IMR-90 (cell line): Measurements from ENCODE around the gene CRTC1. TPM values are rescaled to one million over a fixed set of nuclear protein-coding genes. Genes with fewer than 3 reads are reported as not detected.

Source experiments
- ATAC-seq: fragments of 200-7000 bp; cut with Tn5 transposase; 2 replicates; pipeline ENCODE4 v1.9.1; 2020; ENCODE audit warnings: low read depth, mild to moderate bottlenecking, moderate library complexity
- BruUV-seq: library from RNA; stranded (reverse); fragments of 400-500 nt; replicated peaks from 2 replicates; lab custom pipeline; 2021; lab: Mats Ljungman, UMichigan
- CTCF ChIA-PET: fragments of 300-600 bp; formaldehyde crosslinking; extraction: SDS; loops from one replicate; lab custom pipeline; 2021; ENCODE audit warnings: antibody characterized with exemption; lab: Yijun Ruan, JAX
- POLR2A ChIA-PET: fragments of 300-600 bp; sonication (Branson Sonifier 250); formaldehyde crosslinking; loops from one replicate; lab custom pipeline; 2022; ENCODE audit warnings: antibody characterized with exemption; ENCODE audit not compliant: unreplicated experiment; lab: Charles Lee
- DNase-seq: peaks from one replicate; pipeline ENCODE4 v3.0.0; 2013
- H2AFZ ChIP-seq: replicated peaks from 2 replicates; pipeline ENCODE3; 2013; ENCODE audit warnings: low read length, mild to moderate bottlenecking; ENCODE audit not compliant: poor library complexity
- H2AK5ac ChIP-seq: 2 replicates; pipeline ENCODE4 v1.6.1; 2013; ENCODE audit warnings: low read depth, low read length, inconsistent platforms
- H2AK9ac ChIP-seq: replicated peaks from 2 replicates; pipeline ENCODE3; 2013; ENCODE audit warnings: mild to moderate bottlenecking, low read depth, low read length, moderate library complexity; ENCODE audit not compliant: poor library complexity
- H2BK120ac ChIP-seq: 2 replicates; pipeline ENCODE4 v1.6.1; 2013; ENCODE audit warnings: low read depth, low read length, inconsistent platforms
- H2BK15ac ChIP-seq: 3 replicates; pipeline ENCODE4 v1.6.1; 2013; ENCODE audit warnings: low read depth, low read length, inconsistent platforms
- H2BK20ac ChIP-seq: 2 replicates; pipeline ENCODE4 v1.6.1; 2013; ENCODE audit warnings: low read depth, mild to moderate bottlenecking, inconsistent platforms, low read length, moderate library complexity
- H2BK5ac ChIP-seq: 2 replicates; pipeline ENCODE4 v1.6.1; 2013; ENCODE audit warnings: mild to moderate bottlenecking, low read depth, low read length, inconsistent platforms; ENCODE audit not compliant: poor library complexity, severe bottlenecking
- H3K14ac ChIP-seq: replicated peaks from 2 replicates; pipeline ENCODE4 v1.6.1; 2013; ENCODE audit warnings: low read depth, low read length, inconsistent platforms
- H3K18ac ChIP-seq: 2 replicates; pipeline ENCODE4 v1.6.1; 2013; ENCODE audit warnings: low read depth, low read length, control low read depth
- H3K23ac ChIP-seq: 2 replicates; pipeline ENCODE4 v1.6.1; 2013; ENCODE audit warnings: low read depth, low read length, inconsistent platforms
- H3K27ac ChIP-seq: 2 replicates; pipeline ENCODE4 v1.5.1; 2013; ENCODE audit warnings: mild to moderate bottlenecking, control low read depth, low read length; ENCODE audit not compliant: insufficient read depth
- H3K27me3 ChIP-seq: 2 replicates; pipeline ENCODE4 v1.6.1; 2013; ENCODE audit warnings: low read length; ENCODE audit not compliant: control insufficient read depth, insufficient read depth
- H3K36me3 ChIP-seq: 2 replicates; pipeline ENCODE4 v1.6.1; 2013; ENCODE audit warnings: low read length, mixed read lengths; ENCODE audit not compliant: control insufficient read depth, insufficient read depth
- H3K4ac ChIP-seq: 2 replicates; pipeline ENCODE4 v1.6.1; 2013; ENCODE audit warnings: low read depth, low read length, inconsistent platforms
- H3K4me1 ChIP-seq: 2 replicates; pipeline ENCODE4 v1.6.1; 2013; ENCODE audit warnings: low read length, mixed read lengths; ENCODE audit not compliant: control insufficient read depth, insufficient read depth
- H3K4me2 ChIP-seq: 2 replicates; pipeline ENCODE4 v1.6.1; 2013; ENCODE audit warnings: low read depth, mild to moderate bottlenecking, control low read depth, low read length, moderate library complexity
- H3K4me3 ChIP-seq: 2 replicates; pipeline ENCODE4 v1.5.1; 2013; ENCODE audit warnings: low read depth, mild to moderate bottlenecking, control low read depth, low read length, moderate library complexity; ENCODE audit not compliant: insufficient read depth
- H3K56ac ChIP-seq: 2 replicates; pipeline ENCODE4 v1.6.1; 2013; ENCODE audit warnings: low read length, inconsistent platforms; ENCODE audit not compliant: insufficient read depth; ENCODE audit errors: extremely low read depth
- H3K79me1 ChIP-seq, 2 experiments: 2 replicates each; pipeline ENCODE4 v1.6.1; 2013; ENCODE audit warnings: low read length in 2 of 2, inconsistent platforms in 1 of 2, low read depth in 1 of 2
- H3K9ac ChIP-seq: 2 replicates; pipeline ENCODE4 v1.6.1; 2013; ENCODE audit warnings: low read depth, low read length, control low read depth
- H3K9me1 ChIP-seq: 2 replicates; pipeline ENCODE4 v1.6.1; 2013; ENCODE audit warnings: low read length, inconsistent platforms; ENCODE audit not compliant: insufficient read depth
- H3K9me3 ChIP-seq: 2 replicates; pipeline ENCODE4 v1.6.1; 2013; ENCODE audit warnings: low read length; ENCODE audit not compliant: control insufficient read depth, insufficient read depth
- H4K20me1 ChIP-seq: 2 replicates; pipeline ENCODE4 v1.6.1; 2013; ENCODE audit warnings: low read length, inconsistent platforms; ENCODE audit not compliant: insufficient read depth
- H4K5ac ChIP-seq: 2 replicates; pipeline ENCODE4 v1.6.1; 2013; ENCODE audit warnings: mild to moderate bottlenecking, low read depth, low read length, control low read depth
- H4K8ac ChIP-seq, 2 experiments: 2 replicates each; pipeline ENCODE4 v1.6.1; 2013; ENCODE audit warnings: low read depth in 2 of 2, low read length in 2 of 2, control low read depth in 1 of 2, inconsistent platforms in 1 of 2
- H4K91ac ChIP-seq: 2 replicates; pipeline ENCODE4 v1.6.1; 2013; ENCODE audit warnings: low read depth, low read length, inconsistent platforms; ENCODE audit not compliant: insufficient read depth
- NFE2L2 ChIP-seq: fragments of 150-350 bp; IDR thresholded peaks from 2 replicates; pipeline ENCODE4 v1.6.1; 2016; ENCODE audit warnings: low read depth, mild to moderate bottlenecking, low read length
- WGBS, 2 experiments: methylation state at CpG; one replicate each; pipeline versions ENCODE4 v1.1.5 to v1.1.7; 2013; ENCODE audit warnings: missing lambda C conversion rate in 2 of 2; ENCODE audit not compliant: insufficient read length in 1 of 2; ENCODE audit errors: extremely low coverage in 2 of 2; 5-methylcytosine and 5-hydroxymethylcytosine counted together
- dilution Hi-C: fragments of 300-500 bp; cut with HindIII; formaldehyde crosslinking; loops from one replicate; pipeline ENCODE4 v1.14.3; 2018; ENCODE audit warnings: low sequenced_read_pairs; ENCODE audit not compliant: unreplicated experiment
- in situ Hi-C: fragments of 300-500 bp; cut with MboI; formaldehyde crosslinking; loops from 3 replicates; pipeline ENCODE4 v1.14.3; 2019; ENCODE audit warnings: low sequenced_read_pairs, inconsistent platforms, mixed read lengths
- intact Hi-C: fragments of 100-400 bp; cut with micrococcal nuclease; formaldehyde crosslinking; loops from 2 replicates; pipeline ENCODE4 v1.10.0; 2022
- polyA plus RNA-seq, 3 experiments: library from polyadenylated mRNA; depleted of rRNA; stranded (reverse); fragments of >200 nt; gene quantifications; 2 replicates each; pipeline ENCODE4 v1.2.3, GENCODE V29; 2012; ENCODE audit warnings: low replicate concordance in 1 of 3
- total RNA-seq: library from RNA; depleted of rRNA; stranded (reverse); fragments of >200 nt; gene quantifications from 2 replicates; pipeline ENCODE4 v1.2.3, GENCODE V29; 2012

Gene CRTC1
- total and polyA plus RNA-seq, 2 of the 4 experiments (the other 2 are of a cell fraction): 0.18 to 5.7 TPM

DNA sequence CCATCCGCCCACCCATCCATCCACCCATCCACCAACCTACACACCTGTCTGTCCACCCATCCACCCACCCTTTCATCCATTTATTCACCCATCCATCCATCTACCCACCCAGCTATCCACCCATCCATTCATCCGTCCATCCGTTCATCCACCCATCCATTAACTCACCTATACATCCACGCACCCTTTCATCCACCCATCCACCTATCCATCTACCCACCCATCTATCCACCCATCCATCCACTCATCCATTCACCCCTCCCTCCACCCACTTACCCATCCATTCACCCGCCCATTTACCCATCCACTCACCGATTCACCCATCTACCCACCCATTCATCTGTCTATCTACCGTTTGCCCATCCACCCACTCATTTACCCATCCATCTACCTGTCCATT lies 29.0 kb upstream of the CRTC1 start:
- Histone ChIP-seq H4K5ac (no peak overlapping the region), H3K23ac (no peak overlapping the region), H2AK9ac (peak overlapping the region; percentile 42), H3K9me1 (peaks cover 23% of the 10 kb centered on the region), H3K56ac (no peak overlapping the region), H3K4me2 (no peak overlapping the region), H3K9ac (no peak overlapping the region), H3K79me1 (peaks cover 23 to 49% of the 10 kb centered on the region in 2 experiments), H4K91ac (no peak overlapping the region; the same call in 1 of the 2 replicates), H3K4me3 (no peak overlapping the region), H3K18ac (no peak overlapping the region), H2AK5ac (peak overlapping the region; percentile 64), H3K27ac (no peak overlapping the region), H3K27me3 (no peaks in the 10 kb centered on the region), H2BK15ac (no peak overlapping the region), H4K20me1 (peaks cover 13% of the 10 kb centered on the region), H2BK120ac (no peak overlapping the region), H4K8ac (no peak overlapping the region), H3K36me3 (no peaks in the 10 kb centered on the region), H3K9me3 (no peaks in the 10 kb centered on the region), H2BK20ac (no peak overlapping the region), H3K4me1 (peaks cover 40% of the 10 kb centered on the region), H3K14ac (no peak overlapping the region), H3K4ac (no peak overlapping the region), H2BK5ac (no peak overlapping the region), H2AFZ (no peak overlapping the region)
- intact Hi-C loops: no loop called here
- DNase-seq (no peak), ATAC-seq (no peak)
- 96 to 100% methylated on average over 3 to 6 of the region's 7 CpGs for whole genome bisulfite sequencing, 2 experiments
- dilution Hi-C loops: no loop called here
- no peak for TF ChIP-seq NFE2L2
- no TSS peak for BruUV-seq
- ChIA-PET CTCF (no interaction called here), POLR2A (no interaction called here)
- in situ Hi-C loops: no loop called here
